HG02571 (cell line): Measurements from ENCODE around the gene LRP1B.

Source experiments
- ATAC-seq: cut with Tn5 transposase; IDR thresholded peaks from one replicate; pipeline ENCODE4 v1.9.1; 2021; ENCODE audit warnings: mild to moderate bottlenecking, moderate library complexity; ENCODE audit not compliant: unreplicated experiment

The LRP1B gene

DNA sequence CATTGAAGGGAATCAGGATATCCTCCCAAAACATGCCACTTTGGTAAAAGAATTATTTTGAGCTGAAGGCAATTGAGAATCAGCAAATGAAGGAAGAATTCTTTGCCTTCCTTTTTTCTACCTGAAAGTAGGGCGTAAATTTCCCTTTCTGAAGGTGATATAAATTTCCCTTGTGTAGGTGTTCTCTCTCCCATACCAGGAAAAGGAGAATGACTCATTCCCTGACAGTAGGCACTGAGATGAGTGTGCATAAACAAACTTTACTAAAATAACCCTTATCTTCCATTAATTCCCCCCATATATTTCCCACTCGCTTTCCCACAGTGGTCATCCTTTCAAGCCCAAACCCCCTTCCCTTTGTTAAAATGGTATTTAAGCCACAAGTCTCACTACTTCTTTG lies 1339.0 kb downstream of the LRP1B start:
- no peak for ATAC-seq

DNA sequence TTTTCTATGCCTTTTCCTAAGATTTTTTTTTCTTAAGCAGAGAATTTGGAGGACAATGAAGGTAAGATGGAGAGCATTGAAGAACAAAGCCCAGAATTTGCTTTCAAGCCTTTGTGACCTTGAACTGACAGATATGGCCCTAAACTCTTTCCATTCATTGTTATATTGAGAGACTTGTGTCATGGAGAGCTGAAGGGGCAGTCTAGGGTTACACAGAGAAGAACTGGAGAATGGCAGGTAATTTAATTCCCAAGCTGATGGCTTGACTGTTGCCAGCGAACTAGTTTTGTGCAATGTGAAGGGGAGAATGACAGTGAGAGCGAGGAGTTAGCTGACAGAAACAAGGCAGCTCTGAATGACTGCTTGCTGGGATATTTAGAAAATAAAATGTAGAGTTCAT lies 1344.2 kb downstream of the LRP1B start:
- ATAC-seq, result no peak

DNA sequence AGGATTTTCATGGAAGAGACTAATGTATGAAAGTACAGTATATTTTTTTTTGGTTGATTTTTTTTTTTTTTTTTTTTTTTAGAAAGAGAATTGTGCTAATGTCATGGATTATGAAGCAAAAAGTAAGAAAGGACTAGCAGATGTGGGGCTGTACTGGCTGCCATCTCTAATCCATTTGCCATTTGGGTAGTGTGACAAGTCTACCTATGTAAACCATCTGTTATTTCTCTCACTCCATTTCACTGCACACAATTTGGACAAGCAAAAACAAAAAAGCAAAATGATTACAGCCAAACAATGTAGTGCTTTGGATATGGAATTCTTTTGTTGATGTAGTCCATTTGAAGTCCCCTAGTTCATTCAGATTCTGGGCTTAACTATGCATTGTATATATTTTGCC lies 1355.4 kb downstream of the LRP1B start:
- ATAC-seq, result no peak

DNA sequence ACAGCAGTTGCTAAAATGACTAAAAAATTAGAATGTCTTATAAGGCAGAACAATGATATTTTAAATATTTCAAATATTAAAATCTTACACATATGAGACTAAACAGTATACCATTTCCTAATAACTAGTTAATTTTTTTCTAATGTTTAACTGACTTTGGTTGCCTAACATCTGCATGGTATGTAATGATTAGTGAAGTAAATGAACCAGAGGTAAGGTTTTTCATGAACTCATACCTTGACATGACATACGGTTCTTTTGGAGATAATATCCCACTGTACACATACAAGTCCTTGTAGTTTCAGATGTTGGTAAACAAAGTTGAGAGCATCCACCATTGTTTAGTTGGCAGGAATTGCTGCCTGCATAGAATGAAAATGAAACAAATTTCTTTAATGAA lies 1360.2 kb downstream of the LRP1B start:
- ATAC-seq, result no peak

DNA sequence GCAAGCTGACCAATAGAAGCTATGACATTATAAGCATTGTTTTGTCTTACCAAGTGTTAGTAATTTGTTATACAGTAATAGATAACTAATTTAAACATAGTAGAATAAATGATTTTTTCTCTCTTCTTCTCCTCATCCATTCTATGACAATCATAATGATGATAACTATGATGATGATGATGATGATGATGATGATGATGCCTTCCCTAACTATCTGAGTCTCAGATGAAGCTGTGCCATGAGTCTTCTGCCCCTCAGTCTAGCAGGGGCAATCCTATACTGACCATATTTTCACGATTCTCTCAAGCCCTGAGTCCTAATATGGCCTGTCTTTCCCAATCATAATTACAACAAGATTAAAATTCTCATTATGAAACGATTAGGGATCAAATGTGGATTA lies 1369.0 kb downstream of the LRP1B start:
- no peak for ATAC-seq

DNA sequence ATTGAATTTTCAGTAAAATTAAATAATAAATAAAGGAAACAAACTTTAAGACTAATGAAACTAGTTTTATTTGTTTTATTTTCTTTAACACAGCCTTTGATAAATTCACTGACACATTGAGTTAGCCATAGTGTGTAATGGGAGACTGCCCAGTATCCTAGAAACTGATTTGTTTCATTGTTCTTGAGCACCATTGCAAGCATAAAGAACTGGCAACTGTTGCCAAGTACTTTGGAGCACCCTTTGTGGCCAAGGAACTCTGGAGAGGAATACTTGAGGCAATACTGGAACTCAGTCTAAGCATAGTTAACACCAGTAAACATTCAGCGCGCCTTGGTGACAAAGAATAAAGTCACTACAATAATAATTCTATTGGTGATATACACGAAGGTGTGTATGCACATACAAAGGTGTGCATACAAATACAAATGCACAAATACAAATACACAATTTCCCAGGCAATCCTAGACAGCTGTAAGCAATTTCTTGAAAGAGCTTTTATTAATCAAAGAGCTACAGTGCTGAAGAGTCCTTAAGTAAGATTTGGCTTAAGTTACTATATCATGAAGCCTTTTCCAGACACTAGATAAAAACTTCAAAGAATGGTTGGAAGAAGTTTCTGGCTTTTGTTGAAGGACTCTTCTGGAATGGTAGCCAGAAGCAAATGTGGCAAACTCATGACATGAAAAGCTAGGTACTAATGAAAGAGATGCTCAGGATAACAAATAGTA lies 1371.2 kb downstream of the LRP1B start:
- ATAC-seq, result no peak

DNA sequence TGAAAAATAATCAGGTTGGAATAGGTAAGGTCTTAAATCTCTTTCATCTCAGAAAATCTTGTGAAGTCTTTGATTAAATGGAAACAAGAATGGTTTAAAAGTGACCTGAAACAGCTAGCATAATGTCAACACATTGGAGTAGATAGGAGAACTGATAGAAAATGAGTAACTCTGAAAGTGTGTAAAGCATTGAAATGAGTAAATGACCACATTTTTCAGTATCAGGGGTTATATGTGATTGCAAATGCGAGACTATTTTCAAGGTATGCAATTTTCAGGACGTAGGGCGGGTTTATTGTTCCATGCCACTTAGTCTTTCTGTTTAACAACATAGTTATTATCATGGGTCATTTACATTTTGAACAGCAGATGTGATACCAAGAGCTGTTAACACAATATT lies 1383.2 kb downstream of the LRP1B start:
- ATAC-seq, result peak; percentile 87

DNA sequence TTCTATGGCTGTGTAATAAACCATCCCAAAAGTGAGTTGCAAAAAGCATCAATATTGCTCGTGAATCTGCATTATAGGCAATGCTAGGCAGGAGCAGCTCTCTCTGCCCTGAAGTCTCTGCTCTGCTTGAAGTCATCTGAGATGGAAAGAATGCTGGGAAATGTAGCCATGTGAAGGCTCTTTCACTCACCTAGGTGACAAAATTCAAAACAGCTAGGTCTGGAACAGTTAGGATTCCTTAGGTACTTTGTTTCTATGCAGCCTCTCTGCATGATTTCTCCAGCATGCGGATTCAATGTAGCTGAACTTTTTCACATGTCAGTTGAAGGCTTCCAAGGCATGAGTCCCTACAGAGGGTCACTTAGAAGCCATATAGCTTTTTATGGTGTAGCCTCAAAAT lies 1383.7 kb downstream of the LRP1B start:
- ATAC-seq, result no peak

DNA sequence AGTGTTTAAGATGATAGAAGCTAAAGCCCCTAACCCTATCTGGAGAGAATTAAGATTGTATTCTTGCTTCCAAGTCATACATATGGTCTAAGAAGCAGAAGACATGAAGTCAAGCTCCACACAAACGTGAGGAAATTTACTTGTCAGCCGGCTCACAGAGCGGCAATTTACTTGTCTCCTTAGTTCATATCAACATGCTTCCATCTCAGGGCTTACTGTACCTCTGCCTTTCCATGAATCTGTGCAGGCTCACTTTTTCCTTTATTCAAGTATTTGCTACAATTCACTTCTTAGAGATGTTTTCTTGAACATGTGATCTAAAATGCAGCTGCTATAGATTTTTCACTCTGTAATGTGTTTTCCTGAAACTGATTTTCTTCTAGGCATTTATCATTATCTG lies 1386.4 kb downstream of the LRP1B start:
- ATAC-seq, result no peak

DNA sequence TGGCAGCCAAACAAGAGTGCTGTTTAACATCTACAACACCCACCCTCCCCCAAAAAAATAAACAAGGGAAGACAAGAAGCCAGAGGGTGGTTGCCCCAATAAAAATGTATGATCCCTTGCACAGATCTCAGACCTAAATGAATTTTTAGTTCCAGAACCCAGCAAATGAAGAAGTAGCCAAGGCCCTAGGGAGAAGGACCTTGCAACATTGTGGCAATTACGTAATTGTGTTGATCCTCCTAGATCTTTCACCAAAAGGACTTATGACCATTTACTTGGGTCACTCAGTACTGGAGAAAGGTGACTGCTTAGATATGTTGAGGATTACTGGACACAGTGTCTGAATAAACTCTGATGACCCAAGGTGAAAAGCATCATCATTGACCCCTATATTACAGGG lies 1393.8 kb downstream of the LRP1B start:
- no peak for ATAC-seq

DNA sequence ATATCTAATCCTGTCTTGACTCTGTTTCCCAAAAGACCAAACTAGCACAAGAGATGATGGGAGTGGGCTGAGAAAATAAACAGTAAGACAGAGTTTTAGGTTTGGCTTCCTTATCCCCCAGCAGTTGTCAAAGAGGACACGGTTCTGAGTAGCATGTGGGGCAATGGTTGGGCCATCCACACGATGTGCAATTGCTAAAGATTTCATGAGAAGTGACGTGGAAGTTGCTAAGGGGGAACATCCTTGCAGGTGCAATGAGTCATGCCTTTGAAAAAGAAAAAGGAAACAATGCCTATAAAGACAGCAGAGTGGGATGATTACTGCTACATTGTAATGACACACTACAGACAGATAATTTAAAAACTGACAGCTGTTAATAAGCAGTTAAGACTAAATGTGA lies 1395.8 kb downstream of the LRP1B start:
- no peak for ATAC-seq

DNA sequence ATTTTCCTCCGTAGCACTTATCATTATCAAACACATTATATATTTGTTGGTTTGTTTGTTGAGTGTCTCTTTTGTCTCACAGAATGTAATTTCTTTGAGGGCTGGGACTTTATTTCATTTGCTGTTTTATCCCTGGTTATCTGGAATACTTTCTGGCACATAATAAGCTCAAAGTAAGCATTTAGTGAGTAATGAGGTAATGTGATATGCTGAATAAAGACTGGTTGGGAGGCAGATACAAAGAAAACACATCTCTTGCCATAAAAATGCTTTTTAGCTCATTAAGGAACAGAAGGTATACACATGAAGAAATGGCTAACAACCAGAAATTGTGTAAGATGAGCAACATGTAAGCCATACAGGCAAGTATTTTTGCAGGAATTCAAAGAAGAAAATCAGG lies 1411.8 kb downstream of the LRP1B start:
- no peak for ATAC-seq

DNA sequence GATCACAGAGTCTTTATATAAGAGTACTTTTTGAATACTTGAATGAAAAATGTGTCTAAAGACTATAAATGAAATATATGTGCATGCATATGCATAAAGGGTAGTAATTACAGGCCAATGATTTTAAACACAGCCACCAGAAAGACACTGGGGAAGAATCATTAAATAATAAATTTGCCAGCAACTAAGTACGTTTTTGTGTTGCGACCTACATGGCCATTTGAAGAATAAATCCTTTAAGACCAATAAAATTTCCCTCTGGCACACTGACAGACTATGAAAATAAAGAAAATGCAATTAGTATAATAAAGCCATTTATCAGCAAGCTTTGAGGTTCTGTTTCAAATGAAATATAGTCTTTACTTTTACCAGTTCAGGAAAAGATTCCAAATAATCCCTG lies 1413.3 kb downstream of the LRP1B start:
- ATAC-seq, result no peak

DNA sequence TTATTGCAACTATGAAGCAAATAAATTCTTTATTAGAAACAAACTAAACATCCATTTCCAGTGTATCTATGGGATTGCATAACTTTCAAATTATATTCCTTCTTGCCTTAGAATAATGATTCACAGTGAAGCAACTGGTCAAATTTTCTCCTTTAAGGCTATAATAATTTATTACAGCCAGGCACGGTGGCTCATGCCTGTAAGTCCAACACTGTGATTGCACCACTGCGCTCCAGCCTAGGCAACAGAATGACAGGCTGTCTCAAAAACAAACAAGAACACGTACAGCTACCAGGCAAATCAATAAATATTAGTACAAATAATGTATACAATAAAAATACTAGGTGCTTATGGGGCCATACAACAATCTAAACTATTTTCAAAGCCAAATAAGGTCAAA lies 1416.2 kb downstream of the LRP1B start:
- ATAC-seq, result no peak

DNA sequence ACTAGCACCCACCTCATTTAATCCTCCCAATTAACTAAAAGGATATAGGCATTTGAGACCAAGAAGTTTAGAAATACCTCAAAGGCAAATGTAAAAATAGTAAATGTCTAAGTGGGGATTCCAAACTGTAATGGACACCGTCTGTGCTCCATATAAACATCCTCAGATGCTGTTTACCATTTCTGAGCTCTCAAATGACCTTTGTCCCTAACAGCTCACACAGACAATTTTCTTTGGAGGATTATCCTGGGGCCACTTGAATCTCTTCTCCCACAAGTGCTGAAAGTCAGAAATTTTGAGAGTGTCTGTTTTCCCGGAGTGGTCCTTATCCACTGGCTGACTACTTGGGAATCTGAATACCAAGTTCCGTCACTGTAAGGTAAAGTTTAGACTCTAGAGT lies 1418.9 kb downstream of the LRP1B start:
- ATAC-seq, result no peak

DNA sequence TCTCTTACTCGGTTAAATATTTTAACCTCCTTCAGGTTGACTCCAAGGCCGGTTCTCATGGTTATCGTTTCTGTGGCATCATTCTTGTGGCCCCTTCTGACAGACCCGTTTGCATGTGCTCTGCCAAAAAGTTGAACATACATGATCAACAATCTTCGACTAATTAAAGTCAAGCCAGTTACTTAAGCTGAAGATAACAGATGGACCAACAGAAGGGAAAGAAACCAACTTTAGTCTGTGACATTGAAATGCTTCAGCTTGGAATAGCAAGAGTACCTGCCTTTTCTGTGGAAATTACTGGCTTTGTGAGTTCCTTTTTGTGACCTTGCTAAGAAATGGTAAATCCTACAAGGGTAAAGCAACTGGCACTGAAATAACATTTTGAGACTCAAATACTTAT lies 1429.1 kb downstream of the LRP1B start:
- ATAC-seq, result no peak

DNA sequence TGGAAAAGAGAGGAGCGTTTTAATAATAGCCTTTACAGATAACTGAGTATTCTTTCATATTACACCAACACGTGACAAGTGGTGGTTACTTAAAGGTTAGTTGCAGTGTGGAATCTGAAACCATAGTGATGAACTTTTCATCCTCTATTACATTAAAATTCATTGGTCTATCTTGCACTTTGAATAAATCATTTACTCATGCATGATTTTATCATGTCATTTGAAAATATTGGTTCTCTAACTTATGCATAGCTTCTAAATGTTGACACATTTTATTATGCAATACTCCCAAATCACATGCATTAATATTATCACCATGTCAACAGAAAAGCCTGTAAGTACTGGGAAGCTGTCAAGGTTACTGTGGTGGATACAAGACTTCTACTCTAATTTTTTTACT lies 1432.2 kb downstream of the LRP1B start:
- ATAC-seq, result no peak

DNA sequence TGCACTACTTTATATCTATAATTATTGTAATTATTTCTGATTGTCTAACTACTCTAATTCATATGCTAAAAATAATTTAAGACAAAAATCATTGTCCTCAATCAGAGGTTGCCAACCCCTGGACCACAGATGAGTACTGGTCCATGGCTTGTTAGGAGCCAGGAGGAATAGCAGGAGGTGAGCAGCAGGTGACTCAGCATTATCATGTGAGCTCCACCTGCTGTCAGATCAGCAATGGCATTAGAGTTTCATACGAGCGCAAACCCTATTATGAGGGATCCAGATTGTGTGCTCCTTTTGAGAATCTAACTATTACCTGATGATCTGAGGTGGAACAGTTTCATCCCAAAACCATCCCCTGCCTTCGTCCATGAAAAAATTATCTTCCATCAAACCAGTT lies 1434.4 kb downstream of the LRP1B start:
- no peak for ATAC-seq

DNA sequence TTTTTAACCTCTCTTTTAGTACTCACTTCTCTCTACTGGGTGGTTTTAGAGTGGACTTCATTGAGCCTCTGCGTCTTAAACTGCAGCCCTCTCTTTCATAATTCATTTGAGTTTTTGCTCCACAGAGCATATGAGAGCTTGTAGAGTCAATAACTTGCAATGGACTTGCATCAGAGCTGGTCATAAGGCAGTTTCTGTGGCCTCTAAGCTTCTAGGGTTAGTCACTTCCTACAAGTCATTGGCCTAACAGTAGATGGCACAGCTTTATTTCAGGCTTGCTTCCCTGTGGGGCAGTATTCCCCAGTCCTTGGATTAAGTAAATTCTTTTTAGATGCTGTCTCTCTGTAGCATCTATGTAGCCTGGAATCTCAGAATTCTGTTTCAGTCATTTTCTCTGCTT lies 1435.7 kb downstream of the LRP1B start:
- ATAC-seq, result no peak

DNA sequence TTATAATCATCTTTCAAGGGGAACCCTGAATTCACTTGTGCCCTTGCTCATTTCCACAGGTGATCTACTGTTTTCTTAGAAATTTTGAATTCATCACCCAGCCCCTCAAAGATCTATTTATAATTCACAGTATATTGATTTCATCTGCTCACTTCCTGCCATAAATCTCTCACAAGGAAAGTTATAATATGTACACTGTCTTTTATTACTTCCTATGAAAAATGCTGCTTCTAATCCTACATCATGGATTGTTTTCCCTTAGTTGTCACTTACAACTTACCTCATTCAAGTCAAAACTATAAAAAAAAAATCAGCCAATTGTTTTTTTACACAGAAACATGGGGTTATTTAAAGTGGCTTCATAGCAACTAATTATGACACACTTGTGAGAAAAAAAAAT lies 1443.0 kb downstream of the LRP1B start:
- no peak for ATAC-seq

DNA sequence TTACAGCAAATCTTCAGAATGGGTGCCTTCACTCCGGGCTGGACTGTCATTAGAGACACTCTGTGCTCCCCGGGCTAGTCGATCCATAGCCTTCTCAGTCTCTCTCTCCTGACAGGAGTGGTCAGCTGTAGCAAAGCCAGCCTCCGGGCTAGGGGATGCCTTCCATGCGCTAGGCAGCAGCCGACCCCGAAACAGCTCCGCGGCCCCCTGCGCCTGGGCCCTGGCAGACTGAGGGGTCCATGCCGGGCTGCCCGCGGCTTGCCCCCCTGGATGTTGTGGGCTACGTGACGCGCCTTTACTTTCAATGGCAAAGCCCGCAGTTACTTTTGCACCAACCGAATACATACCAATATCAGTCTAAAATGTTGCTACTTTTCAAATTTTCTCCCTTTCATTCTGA lies 1447.2 kb downstream of the LRP1B start:
- no peak for ATAC-seq

DNA sequence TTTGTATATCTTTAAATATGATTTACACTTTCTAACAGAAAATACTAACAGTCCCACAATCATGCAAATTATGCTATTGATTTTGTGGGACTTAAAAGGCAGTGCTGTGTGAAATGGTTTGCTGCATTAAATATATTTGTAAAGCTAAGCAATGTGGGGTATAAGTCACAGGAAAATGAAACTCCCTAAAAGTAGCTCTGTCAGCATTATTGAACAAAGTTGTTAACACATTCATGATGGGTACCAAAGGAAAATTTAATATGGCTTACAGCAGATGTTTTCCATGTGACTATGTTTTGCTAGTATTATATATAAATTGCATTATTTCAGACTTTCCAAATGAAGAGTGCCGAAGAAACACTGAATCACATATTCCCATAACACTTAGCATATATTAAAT lies 1450.0 kb downstream of the LRP1B start:
- no peak for ATAC-seq

DNA sequence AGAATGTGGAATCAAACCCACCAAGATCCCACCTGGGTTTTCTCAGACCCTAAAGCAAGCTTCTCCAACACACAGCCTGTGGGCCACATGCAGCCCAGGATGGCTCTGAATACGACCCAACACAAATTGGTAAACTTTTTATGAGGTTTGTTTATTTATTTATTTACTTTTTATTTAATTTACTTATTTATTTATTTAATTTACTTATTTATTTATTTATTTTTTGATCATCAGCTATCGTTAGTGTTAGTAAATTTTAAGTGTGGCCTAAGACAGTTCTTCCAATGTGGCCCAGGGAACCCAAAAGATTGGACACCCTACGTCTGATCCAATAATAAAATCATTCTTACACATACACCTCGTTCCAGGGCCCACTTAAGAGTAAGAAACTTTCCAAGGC lies 1451.1 kb downstream of the LRP1B start:
- no peak for ATAC-seq
